Calu3 (cell line): ENCODE results near the gene NUAK2. TPM values are rescaled to one million over a fixed set of nuclear protein-coding genes. Genes with fewer than 3 reads are reported as not detected.

Experiments used
- BruUV-seq: library from RNA; stranded (reverse); fragments of 400-500 nt; replicated peaks from 2 replicates; lab custom pipeline; 2021; lab: Mats Ljungman, UMichigan
- CTCF ChIA-PET: fragments of 300-600 bp; sonication (Branson Sonifier 250); formaldehyde crosslinking; loops from one replicate; lab custom pipeline; 2022; ENCODE audit warnings: antibody characterized with exemption; lab: Charles Lee
- DNase-seq: peaks from one replicate; pipeline ENCODE4 v3.0.0; 2022
- H3K27ac Mint-ChIP-seq: one replicate; pipeline ENCODE4 v1.8.0; 2022; ENCODE audit warnings: mixed read lengths; ENCODE audit not compliant: unreplicated experiment
- H3K27me3 Mint-ChIP-seq: one replicate; pipeline ENCODE4 v1.8.0; 2022; ENCODE audit warnings: mixed read lengths; ENCODE audit not compliant: unreplicated experiment
- H3K36me3 Mint-ChIP-seq: one replicate; pipeline ENCODE4 v1.8.0; 2022; ENCODE audit warnings: mild to moderate bottlenecking, moderate library complexity, mixed read lengths; ENCODE audit not compliant: insufficient read depth, unreplicated experiment
- H3K4me1 Mint-ChIP-seq: one replicate; pipeline ENCODE4 v1.8.0; 2022; ENCODE audit warnings: mild to moderate bottlenecking, low read depth, mixed read lengths; ENCODE audit not compliant: unreplicated experiment
- H3K4me3 Mint-ChIP-seq: one replicate; pipeline ENCODE4 v1.8.0; 2022; ENCODE audit warnings: mild to moderate bottlenecking, low read depth, moderate library complexity, mixed read lengths; ENCODE audit not compliant: unreplicated experiment
- H3K9me3 Mint-ChIP-seq: one replicate; pipeline ENCODE4 v1.8.0; 2022; ENCODE audit warnings: low read depth, mixed read lengths; ENCODE audit not compliant: unreplicated experiment
- intact Hi-C: fragments of 100-400 bp; cut with micrococcal nuclease; formaldehyde crosslinking; loops from one replicate; pipeline ENCODE4 v1.10.0; 2022; ENCODE audit not compliant: unreplicated experiment
- total RNA-seq: library from RNA; stranded (reverse); gene quantifications from 2 replicates; pipeline ENCODE4 v1.2.3, GENCODE V29; 2022
- TF ChIP-seq, protein P1 (sequence below): fragments of 200-600 bp; IDR thresholded peaks from one replicate; pipeline ENCODE4 v1.8.0; 2022; ENCODE audit warnings: antibody characterized with exemption; ENCODE audit not compliant: unreplicated experiment

The NUAK2 gene
- total RNA-seq, 1 experiment from 2014 or later: 3.7 TPM

GRCh38 chr1:205259324-205259832 lies 62.2 kb downstream of the NUAK2 start:
- CTCF ChIA-PET: interaction anchor here (1.0 to 2.8 kb wide), 3 partner anchors 12 to 14 kb away, joined by 3 to 10 read pairs (median 3); no protein-coding TSS in a partner anchor
- Mint-ChIP-seq H3K9me3 (no peaks in the 10 kb centered on the region), H3K4me1 (peaks cover 8% of the 10 kb centered on the region), H3K27me3 (peaks cover 66% of the 10 kb centered on the region), H3K27ac (no peak overlapping the region), H3K4me3 (no peak overlapping the region), H3K36me3 (no peaks in the 10 kb centered on the region)
- no peak for DNase-seq
- no TSS peak for BruUV-seq
- intact Hi-C loops: loop anchor here (5.0 kb wide), 2 partner anchors 117 to 137 kb away; partner anchors contain the start of gene RBBP5
- TF ChIP-seq, protein P1, sequence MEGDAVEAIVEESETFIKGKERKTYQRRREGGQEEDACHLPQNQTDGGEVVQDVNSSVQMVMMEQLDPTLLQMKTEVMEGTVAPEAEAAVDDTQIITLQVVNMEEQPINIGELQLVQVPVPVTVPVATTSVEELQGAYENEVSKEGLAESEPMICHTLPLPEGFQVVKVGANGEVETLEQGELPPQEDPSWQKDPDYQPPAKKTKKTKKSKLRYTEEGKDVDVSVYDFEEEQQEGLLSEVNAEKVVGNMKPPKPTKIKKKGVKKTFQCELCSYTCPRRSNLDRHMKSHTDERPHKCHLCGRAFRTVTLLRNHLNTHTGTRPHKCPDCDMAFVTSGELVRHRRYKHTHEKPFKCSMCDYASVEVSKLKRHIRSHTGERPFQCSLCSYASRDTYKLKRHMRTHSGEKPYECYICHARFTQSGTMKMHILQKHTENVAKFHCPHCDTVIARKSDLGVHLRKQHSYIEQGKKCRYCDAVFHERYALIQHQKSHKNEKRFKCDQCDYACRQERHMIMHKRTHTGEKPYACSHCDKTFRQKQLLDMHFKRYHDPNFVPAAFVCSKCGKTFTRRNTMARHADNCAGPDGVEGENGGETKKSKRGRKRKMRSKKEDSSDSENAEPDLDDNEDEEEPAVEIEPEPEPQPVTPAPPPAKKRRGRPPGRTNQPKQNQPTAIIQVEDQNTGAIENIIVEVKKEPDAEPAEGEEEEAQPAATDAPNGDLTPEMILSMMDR: no peak

- Mint-ChIP-seq H3K27me3 (peaks cover 72% of the 10 kb centered on the region), H3K4me3 (no peak overlapping the region), H3K9me3 (no peaks in the 10 kb centered on the region), H3K36me3 (no peaks in the 10 kb centered on the region), H3K4me1 (peaks cover 8% of the 10 kb centered on the region), H3K27ac (no peak overlapping the region)
- intact Hi-C loops: loop anchor here (5.0 kb wide), 2 partner anchors 116 to 136 kb away; partner anchors contain the start of gene RBBP5
- no TSS peak for BruUV-seq
- DNase-seq: no peak
- CTCF ChIA-PET: interaction anchor here (0.6 to 2.8 kb wide), 4 partner anchors 12 to 231 kb away, joined by 3 to 10 read pairs (median 3); no protein-coding TSS in a partner anchor
- TF ChIP-seq, protein P1: no peak
Measured at GRCh38 chr1:205258719-205259118, 62.8 kb downstream of the NUAK2 start.

GRCh38 chr1:205258261-205258691 lies 63.3 kb downstream of the NUAK2 start:
- H3K27me3 Mint-ChIP-seq: peaks cover 76% of the 10 kb centered on the region
- H3K4me3 Mint-ChIP-seq: no peak overlapping the region
- BruUV-seq: no TSS peak
- TF ChIP-seq, protein P1: no peak
- H3K9me3 Mint-ChIP-seq: no peaks in the 10 kb centered on the region
- DNase-seq: no peak
- intact Hi-C loops: loop anchor here (5.0 kb wide), 2 partner anchors 116 to 136 kb away; partner anchors contain the start of gene RBBP5
- no peaks in the 10 kb centered on the region for H3K36me3 Mint-ChIP-seq
- peaks cover 8% of the 10 kb centered on the region for H3K4me1 Mint-ChIP-seq
- CTCF ChIA-PET: interaction anchor here (0.6 to 2.8 kb wide), 2 partner anchors 13 to 231 kb away, joined by 3 to 10 read pairs; no protein-coding TSS in a partner anchor
- H3K27ac Mint-ChIP-seq: no peak overlapping the region

DNA sequence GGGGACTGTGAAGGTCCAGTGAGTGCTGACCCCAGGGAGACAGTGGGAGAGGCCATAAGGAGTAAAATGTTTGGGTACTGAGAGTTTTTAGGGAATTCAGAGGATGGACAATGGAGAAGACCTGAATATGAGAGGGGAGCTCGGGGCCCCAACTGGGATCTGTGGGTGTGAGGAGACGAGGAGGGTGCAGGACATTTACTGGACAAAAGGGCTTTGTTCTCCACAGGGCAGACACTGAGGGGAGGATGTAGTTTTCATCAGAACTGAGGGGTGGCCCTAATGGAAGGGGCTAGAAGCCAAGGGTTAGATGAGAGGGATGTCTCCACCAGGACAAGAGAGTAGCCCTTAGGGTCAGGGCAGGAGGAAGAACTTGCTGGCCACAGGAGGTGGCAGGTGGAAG lies 63.8 kb downstream of the NUAK2 start:
- BruUV-seq: no TSS peak
- H3K27ac Mint-ChIP-seq: no peak overlapping the region
- CTCF ChIA-PET: interaction anchor here (3.0 kb wide), 1 partner anchor 29 kb away, joined by 39 read pairs; the partner anchor contains the start of gene TMCC2
- no peaks in the 10 kb centered on the region for H3K36me3 Mint-ChIP-seq
- TF ChIP-seq, protein P1: no peak
- H3K9me3 Mint-ChIP-seq: no peaks in the 10 kb centered on the region
- H3K4me3 Mint-ChIP-seq: no peak overlapping the region
- DNase-seq: no peak
- H3K4me1 Mint-ChIP-seq: peaks cover 8% of the 10 kb centered on the region
- H3K27me3 Mint-ChIP-seq: peaks cover 76% of the 10 kb centered on the region
- intact Hi-C loops: loop anchor here (2.0 to 5.0 kb wide), 4 partner anchors 29 to 197 kb away; partner anchors contain the start of gene RBBP5
